GM21367 (cell line): Measurements from ENCODE around the gene MSX2.

Experiments
- ATAC-seq: cut with Tn5 transposase; IDR thresholded peaks from one replicate; pipeline ENCODE4 v1.9.1; 2021; ENCODE audit not compliant: unreplicated experiment

Gene MSX2

DNA sequence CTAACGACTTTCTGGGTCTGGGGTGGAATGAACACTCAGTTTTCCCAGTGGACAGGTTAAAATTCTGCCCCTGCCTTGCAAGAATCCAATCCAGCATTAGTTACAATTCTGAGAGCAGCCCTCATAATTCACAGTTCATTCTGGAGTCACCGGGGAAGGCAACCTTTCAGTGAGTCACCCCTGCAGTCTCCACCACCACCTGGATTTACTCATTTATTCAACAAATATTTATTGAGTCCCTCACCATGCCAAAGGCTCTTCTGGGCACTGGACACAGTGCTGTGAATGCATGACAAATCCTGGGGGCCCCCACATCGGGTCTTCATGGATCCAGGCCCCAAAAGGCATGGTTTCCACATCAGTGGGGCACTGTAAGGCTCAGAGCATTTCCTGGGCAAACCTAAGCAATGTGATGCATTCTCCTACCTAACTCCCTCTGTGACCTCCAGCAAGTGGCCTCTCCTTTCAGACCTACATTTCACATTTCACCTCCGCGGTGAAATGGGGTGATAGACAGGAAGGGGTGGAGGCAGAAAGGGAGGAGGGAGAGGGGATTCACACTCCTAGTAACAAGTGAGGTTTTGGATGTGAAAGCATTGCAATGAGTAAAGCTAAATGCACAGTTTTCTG, 6.4 kb upstream of the MSX2 start:
- ATAC-seq = no peak

DNA sequence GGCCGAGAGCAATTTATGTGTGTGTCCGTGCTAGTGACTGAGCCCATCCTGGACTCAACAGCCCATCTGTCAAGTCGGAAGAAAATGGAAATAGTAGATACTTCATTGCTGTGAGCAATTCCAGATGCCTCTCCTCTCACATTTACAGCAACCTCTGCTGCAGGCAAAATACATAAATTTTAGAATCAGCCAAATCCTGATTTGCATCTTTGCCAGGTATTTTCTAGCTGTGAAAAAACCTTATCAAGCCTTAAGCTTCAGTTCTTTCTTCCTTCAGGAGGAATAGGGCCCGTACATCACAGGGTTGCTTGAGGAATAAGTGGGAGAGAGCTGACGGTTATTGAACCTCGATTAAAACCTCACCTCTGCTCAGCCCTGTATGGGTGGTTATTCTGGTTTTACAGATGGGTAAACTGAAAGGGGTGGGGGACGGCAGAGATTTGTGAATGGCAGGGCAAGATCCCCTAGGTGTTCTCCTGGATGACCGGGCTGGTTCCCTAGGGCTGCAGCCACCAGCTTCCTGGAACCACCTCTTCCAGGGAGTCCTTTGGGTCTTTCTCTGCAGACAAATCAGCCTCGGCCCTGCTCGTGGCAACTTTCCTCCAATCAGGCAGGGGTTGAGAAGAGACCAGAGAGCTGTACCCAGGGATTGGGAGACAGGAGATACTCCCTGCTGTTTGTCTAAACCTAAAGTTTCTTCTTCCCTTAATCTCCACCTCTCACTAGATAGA, 5.3 kb upstream of the MSX2 start:
- ATAC-seq = no peak

DNA sequence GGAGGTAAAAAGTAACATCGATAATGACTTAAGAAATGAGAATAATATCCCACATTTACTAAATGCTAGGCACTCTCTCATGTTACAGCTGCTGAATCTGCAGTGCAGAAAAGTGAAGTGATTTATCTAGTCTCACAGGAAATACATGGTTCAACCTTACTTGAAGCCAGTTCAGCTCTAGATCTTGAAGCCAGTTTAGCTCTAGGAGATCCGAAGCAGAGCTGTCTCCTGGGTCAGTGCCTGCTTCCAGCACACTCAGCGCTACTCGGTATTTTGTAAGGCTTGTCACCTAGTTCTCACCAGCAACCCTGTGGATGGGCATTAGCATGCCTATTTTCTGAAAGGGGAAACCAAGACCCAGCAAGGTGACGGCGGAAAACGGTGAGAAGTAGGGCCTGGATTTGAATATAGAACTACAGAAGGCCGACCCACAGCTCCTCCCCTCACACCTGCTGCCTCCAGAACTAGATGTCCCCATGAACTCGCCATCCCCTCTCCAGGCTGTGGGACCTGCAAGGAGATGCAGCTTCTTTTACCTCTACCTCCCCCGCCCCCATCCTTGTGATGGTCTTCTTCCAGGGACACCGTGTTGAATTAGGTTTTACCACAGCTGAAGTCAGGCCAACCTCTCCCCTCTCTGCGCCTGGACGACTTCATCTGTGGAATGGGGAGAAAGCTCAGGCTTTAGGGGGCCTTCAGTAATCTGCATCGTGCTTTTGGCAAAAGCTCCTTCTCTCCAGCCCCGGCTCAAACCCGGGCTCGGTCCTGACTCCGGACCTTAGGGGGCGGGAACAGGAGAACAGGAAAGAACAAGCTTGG, 4.4 kb upstream of the MSX2 start:
- no peak for ATAC-seq

DNA sequence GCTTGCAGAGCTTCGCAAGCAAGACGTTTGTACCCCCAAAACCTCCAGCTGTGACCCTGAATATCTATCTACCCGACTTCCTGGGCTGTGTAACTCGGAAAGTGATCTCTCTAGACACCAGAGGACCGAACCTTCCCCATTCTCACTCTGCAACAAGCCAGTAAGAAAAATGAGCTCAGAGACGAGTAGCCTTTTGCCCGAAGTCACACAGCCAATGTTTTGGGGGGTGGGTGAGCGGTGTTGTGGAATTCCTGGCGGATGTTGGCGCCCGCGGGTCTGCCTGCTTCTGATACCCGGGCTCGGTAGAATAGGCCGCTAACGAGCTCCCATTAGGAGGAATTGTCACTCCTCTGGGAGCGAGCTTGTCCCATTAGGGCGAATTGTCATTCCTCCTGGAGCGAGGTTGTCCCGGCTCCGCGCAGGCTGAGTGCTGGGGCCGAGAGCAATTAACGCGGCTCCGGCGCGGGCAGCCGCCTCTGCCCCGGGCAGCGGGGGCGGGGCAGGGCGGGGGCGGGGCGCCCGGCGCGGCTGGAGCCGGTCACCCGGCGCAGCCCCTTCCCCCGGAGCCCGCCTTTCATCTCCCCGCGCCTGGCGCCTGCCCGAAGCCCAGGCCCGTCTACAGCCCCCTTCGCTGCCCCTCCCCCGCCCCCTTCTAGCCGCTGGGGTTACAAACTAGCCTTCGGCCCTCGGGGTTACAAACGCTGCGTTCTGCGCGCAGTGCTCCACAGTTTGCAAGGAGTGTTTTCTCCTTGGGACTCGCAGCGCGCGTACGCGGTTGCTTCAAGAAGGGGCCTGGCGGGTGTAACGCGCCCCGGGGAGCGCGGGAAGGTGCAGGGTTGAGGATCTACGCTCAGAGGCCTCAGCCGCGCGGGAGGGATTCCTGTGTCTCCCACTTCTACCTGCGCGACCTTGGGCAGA, 3.5 kb upstream of the MSX2 start:
- no peak for ATAC-seq

DNA sequence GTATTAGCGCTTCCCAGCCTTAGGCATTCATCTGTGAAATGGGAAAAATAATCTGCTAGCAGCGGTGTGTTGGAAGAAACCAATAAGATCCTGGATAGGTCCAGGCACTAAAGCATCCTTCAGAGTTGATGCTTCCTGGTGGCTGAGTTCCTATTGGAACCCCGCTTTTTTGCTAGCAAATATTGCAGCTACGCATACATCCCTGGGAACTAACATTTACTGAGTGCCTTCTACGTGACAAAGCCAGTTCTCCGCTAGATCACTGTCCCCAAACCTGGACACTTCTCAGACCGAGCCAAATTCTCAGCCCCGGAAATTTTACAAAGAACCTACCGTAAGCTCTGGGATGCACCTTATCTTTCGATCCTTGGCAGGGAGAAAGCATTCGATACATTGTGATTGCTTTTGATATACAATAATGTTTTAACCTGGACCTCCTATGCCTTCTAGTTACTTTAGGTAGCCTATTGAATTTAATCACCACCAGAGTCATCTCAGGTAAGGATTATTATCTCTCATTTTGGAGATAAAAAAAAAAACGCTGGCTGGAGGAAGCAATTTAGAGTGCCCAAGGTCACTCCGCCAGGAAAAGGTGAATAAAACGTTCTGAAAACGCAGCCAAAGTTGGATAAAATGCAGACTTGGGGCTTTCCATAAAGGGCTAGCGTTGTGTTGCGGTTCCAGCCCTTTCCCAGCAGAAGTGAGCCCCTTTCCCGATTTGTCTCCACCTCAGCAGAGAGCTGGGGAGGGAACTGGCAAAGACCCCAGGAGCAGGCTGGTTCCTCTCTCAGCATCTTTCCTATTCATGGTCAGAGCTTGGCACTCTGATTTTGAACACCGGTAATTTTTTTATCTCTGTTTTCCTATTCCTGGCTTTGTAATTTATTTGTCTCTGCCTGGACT, 2.6 kb upstream of the MSX2 start:
- no peak for ATAC-seq

DNA sequence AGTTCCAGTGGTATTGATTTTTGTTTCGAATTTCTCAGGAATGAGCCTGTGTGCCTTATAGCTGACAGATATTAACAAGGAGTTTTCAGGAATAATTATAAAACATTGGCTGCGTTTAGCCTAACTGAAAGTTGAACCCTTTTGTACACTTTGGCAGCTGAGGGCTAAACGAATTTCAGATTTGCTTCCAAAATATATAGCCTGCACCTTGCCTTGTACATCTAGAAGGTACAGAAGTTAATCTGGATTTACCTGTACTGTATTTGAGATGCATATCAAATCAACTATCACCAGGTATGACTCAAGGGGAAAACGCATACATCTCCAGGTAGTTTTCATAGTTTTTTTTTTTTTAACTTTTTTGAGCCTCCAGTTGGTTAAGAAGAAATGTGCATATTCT, 1.9 kb upstream of the MSX2 start:
- ATAC-seq = no peak

DNA sequence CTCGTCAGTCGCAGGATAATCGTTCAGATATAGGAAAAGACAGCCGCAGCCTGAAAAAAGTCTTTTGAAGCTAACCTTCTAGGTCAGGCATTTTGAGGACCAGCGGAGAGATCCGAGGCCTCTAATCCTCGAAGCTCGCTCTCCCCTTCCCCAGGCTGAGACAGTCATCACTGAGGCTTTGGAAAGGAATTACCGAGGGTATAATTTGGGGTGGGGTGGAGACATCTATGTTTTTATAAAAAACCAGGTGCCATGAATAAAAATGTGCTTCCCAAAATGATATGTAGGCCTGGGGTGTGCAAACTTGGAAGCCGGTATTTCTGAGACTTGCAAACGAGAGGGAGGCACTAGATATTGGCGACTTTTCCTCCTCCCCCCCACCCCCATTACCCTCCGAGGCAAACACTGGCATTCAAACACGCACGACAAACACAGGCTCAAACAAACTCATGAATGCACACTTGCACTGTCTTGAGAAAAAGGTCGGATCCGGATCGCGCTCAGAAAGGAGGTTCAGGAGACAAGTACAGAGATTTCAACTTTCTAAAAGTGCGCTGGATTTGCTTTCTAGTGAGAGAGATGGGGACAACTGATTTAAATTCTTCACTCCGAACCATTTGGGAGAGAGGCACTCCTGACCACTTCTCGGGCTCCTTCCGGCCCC, 935 bp upstream of the MSX2 start:
- ATAC-seq = no peak

DNA sequence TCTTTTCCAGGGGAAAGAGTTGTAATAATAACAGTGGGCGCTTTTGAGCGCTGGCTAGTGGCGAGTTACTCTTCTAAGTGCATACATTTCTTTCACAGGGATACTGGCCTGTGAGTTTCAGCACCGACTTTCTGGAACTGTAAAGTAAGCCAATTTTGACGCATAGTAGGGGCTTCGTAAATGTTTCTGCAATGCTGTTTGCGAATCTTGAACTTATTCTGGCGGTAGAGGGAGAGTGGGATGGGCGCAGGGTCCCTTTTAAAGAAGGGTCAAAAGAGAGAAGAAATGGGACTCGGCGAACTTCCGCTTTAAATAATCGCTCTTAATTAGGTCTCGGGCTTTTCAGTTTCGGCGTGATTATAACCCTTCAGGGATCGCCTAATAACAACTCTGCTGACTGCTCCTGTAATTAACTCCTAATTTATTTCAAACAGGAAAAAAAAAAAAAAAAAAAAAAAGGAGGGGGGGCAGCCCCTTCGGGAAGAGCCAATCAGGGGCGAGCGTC, 351 bp upstream of the MSX2 start:
- no peak for ATAC-seq

DNA sequence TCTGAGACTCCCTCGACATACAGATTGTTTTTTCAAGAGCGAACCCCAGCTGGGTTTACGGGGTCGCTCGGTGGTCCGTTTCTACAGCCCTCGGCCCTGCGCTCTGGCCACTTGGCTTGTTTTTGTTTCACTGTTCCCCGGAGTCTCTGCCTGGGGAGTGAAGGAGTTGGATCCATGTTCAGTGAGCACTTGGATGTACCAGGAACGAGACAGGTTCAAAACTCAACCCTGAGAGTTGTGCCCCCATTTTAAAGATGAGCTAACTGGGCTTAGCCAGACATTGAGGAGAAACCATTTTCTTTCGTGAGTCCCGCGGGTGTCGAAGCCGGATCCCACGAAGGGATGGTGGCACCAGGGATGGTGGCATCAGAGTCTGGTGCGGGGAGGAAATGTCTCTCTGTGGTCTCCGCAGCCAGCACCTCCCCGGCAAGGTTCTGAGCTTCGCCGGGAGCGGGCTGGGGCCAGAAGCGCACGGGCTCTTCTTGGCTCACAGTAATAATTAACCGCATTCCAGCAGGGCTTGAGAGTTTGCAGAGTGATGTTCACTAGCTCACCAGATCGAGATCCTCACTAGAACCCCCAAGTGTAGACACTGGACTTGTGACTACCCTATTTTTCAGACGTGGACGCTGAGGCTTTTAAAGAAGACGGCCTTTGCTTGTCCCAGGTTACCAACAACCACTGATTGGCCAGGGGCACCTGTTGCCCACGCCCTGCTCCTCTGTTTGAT, 1.0 kb downstream of the MSX2 start:
- no peak for ATAC-seq

DNA sequence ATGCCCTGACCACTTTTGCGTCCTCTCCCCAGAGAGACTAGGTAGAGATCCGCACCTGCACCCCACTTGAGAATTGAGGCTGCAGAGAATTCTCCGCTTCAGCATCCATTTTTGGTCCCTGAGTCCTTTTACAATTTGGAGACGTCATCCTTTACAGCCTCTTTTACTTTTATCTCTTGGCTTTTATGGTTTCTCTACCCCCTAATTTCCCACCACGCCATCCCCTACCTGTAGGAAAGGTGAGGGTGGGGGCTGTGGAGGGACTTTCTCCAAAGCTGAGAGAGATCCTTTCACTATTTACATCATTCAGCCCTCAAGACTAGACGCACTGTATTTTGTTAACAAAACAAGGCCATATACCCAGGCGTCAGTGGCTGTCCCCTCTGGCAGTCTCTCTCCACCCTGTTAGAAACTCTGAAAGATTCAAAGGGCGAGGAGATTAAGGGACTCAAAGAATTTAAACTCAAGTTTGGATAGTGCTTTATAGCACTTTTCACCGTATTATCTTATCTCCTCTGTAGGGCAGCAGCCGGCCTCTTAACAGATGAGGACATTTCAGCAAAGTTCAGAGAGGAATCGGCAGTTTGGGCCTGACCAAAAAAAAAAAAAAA, 1.7 kb downstream of the MSX2 start:
- no peak for ATAC-seq

DNA sequence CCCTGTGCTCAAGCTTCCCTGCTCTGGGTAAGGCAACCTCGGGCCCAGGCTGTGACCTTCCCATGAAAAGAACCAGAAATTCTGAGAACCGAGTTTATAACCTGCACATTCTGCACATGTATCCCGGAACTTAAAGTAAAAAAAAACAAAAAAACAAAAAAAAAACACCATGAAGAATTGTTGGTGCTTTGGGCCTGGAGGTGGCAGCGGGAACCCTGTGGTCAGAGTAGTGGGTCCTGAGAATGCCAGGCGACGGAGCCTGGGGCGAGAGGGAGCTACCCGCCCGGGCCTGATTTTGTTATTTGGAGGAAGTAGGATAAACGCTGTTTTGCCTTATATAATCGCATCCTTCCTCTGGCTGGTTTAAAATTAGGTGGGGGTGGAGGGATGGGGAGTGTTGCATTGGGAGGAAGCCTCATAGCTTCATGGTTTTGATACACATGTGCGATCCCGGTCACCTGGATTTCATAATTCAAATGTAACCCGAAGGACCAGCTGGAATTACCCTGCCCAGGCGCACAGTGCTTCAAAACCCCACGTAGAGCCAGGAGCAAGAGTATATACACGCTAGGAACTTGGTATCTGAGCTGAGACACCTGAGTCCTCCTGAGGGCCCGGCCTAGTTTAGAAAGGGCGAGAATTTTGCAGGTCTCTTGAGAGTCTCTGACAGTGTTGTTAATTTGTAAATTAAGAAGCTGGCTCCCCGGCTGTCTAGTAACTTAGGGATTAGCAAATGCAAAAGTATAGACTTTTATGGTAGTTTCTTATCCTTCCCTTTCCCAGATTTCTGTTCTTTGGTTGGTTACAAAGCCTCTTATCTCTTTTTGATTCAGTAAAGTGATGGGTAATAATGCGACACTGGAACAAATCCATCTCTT, 2.8 kb downstream of the MSX2 start:
- no peak for ATAC-seq

DNA sequence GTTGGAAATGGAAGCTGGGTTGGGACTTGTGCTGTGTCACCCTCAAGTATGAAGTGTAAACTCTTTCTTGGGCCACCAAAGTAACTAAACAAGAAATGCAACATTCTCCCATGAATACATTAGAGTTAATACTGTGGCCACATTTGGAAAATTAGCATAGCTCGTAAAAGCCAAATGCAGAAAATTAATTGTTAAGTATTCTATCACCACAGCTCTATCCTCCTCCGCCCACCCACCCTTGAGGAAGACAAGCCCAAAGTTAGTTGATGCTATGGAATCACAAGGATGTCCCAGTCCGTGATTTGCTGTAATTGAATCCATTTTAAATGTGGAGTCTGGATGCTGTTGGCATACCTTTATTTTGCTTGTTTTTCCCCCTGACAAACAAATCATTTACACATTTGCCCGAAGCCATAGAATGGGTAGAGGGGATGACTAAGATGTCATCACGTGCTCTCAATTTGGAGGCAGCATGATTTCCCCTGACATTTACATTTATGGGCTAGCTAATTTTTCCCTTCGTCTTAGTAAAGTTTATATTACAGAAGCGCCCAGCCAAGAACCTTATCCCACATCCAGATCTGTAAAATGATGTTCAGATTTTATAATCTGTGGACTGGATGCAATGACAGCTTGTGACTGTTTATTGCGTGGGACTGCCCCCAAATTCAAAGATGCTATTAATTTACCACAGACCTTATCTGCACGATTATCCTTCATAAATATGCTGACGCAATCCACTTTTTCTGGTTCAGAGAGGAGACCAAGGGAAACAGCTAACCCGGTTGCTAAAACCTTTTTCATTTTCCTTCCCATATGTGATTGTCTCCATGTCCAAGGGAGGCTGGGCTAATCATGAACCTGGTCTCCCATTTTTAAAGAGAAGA, 3.7 kb downstream of the MSX2 start:
- no peak for ATAC-seq

DNA sequence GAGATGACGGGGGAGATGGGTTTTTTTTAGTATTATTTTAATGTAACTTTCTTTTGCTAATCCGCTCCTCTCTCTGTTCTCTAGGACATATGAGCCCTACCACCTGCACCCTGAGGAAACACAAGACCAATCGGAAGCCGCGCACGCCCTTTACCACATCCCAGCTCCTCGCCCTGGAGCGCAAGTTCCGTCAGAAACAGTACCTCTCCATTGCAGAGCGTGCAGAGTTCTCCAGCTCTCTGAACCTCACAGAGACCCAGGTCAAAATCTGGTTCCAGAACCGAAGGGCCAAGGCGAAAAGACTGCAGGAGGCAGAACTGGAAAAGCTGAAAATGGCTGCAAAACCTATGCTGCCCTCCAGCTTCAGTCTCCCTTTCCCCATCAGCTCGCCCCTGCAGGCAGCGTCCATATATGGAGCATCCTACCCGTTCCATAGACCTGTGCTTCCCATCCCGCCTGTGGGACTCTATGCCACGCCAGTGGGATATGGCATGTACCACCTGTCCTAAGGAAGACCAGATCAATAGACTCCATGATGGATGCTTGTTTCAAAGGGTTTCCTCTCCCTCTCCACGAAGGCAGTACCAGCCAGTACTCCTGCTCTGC, 4.8 kb downstream of the MSX2 start:
- no peak for ATAC-seq

DNA sequence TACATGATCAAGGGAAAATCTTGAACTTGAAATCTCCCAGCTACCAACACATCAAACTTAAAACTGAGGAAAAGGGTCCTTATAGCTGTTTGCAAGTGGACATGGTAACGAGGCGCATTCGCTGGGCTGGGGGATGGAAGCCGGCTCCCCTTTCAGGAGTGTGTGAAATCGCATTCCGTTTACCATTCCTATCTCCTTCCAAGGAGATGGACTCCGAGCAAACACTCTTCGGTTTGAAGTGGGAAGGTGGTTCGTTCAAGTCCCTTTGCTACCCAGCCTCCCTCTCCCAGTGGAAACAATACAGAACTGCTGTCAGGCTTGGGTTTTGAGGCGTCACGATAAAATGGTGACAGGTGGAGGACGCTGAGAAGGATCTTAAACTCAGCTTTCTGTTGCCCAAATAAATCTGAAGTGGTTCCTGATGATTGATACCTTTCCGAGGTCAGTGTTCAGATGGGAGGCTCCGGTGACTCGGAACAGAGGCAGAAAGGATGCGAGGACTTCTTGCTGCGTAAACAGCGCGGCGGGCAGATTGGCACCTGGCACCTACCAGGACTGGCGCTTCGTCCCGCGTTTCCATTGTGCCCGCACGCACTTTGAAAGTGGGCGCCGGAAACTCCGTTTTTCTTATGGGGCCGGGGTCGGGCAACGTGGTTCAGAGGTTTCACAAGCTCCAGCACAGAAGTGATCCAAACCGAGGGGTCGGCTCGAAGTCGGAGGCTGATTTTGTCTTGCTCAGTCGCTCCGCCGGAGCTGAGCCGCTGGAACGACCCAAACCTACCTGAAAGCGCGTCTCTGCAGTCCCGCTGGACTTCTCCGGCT, 7.0 kb downstream of the MSX2 start:
- ATAC-seq = no peak
